ENCODE measurements around the gene ABCA12. TPM values are rescaled to one million over a fixed set of nuclear protein-coding genes. Genes with fewer than 3 reads are reported as not detected.

ABCA12 gene
- total and polyA plus RNA-seq, 2 of the 8 experiments (the other 6 are each of a cell fraction or from before 2014, with no cell fraction given) = not detected

DNA sequence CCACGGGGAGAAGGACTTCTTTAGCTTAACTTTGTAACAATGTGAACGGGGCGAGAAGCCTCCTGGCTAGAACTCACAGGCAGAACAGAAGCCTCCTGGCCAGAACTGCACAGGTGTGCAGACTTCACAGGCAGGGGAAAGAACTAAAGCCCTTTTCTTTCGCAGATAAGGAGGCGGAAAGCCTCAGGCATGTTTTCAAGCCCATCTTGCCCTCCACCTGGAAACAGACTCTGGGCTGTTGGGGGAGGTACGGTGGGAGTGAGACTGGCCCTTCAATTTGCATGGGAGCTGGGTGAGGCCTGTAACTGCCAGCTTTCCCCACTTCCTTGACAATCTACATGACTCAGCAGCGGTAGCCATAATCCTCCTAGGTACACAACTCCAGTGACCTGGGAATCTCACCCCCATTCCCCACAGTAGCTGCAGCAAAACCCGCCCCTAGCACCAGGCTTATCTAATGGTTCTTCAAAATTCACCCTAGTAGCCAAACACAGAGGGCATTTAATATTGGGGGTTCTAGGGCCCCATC is 22.9 kb upstream of the ABCA12 start:
- FAIRE-seq = no peak
- no peak overlapping the region for H3K18ac ChIP-seq (ENCODE audit: extremely low read depth, low read length)
- H2AFZ ChIP-seq (ENCODE audit: low read length) = no peak overlapping the region; the same call in 1 of the 2 replicates
- no peak overlapping the region for H3K56ac ChIP-seq (replicated peaks; ENCODE audit: insufficient read length, low read depth, low read length)
- H3K79me2 ChIP-seq (ENCODE audit: control insufficient read depth in 1 of 2, insufficient read depth in 2 of 2, low read length in 2 of 2) = no peaks in the 10 kb centered on the region
- no peak overlapping the region for H3K4me2 ChIP-seq (ENCODE audit: insufficient read depth in 1 of 2, low read depth in 2 of 2, low read length in 2 of 2)
- no peaks in the 10 kb centered on the region for H4K20me1 ChIP-seq (replicated peaks in 1 of 2; ENCODE audit: control insufficient read depth in 1 of 2, insufficient read depth in 2 of 2, low read length in 2 of 2)
- no peak overlapping the region for H2AK5ac ChIP-seq (ENCODE audit: low read depth, low read length)
- H2BK5ac ChIP-seq (ENCODE audit: low read depth, low read length) = no peak overlapping the region
- ChIA-PET CTCF (ENCODE audit: partially characterized antibody) (interaction anchor here (1.1 to 1.4 kb wide), 2 partner anchors 8 to 16 kb away, joined by 3 read pairs; no protein-coding TSS in a partner anchor), POLR2A (ENCODE audit: partially characterized antibody) (no interaction called here)
- H4K5ac ChIP-seq (ENCODE audit: insufficient read length, low read depth, low read length) = no peak overlapping the region
- H2BK120ac ChIP-seq (replicated peaks; ENCODE audit: low read depth, low read length) = no peak overlapping the region
- no peaks in the 10 kb centered on the region for H3K79me1 ChIP-seq (ENCODE audit: low read depth, low read length)
- H3K27me3 ChIP-seq (replicated peaks in 1 of 4; ENCODE audit: control insufficient read depth in 3 of 4, extremely low read depth in 1 of 4, insufficient read depth in 3 of 4, low read length in 3 of 4) = no peaks in the 10 kb centered on the region
- no peaks in the 10 kb centered on the region for H3K4me1 ChIP-seq (replicated peaks in 1 of 4; ENCODE audit: control insufficient read depth in 3 of 4, insufficient read depth in 4 of 4, low read length in 3 of 4)
- H2BK20ac ChIP-seq (ENCODE audit: low read length) = no peak overlapping the region
- H3K23ac ChIP-seq (ENCODE audit: insufficient read length) = no peak overlapping the region
- WGBS, 2 experiments (ENCODE audit: extremely low coverage in 1 of 2, insufficient coverage in 1 of 2, insufficient read length in 1 of 2, insufficient replicate concordance in 2 of 2, low coverage in 1 of 2, low lambda C conversion rate in 2 of 2, missing lambda C conversion rate in 1 of 2) = 79% methylated on average over 8 of the region's 8 CpGs; no CpG with 5 or more reads in 1 of the 2 experiments
- no peaks in the 10 kb centered on the region for H3K36me3 ChIP-seq (ENCODE audit: control insufficient read depth in 2 of 4, insufficient read depth in 4 of 4, low read length in 3 of 4)
- no peak overlapping the region for H3K27ac ChIP-seq (ENCODE audit: low read depth, low read length)
- no peak overlapping the region for H2BK15ac ChIP-seq (ENCODE audit: low read length)
- peaks cover 0 to 12% of the 10 kb centered on the region in 2 experiments; a peak in 1 of 4 replicates for H3K9me3 ChIP-seq (ENCODE audit: insufficient read depth in 2 of 2, low read depth in 1 of 2, low read length in 1 of 2)
- no peak overlapping the region for H4K91ac ChIP-seq (replicated peaks; ENCODE audit: insufficient read length, low read length)
- no peaks in the 10 kb centered on the region for H3K23me2 ChIP-seq (ENCODE audit: low read depth, low read length)
- H2BK12ac ChIP-seq (ENCODE audit: low read depth, low read length) = no peak overlapping the region
- H3K9ac ChIP-seq (replicated peaks in 1 of 4; ENCODE audit: extremely low read depth in 1 of 4, low read depth in 3 of 4, low read length in 3 of 4) = no peak overlapping the region
- no peak for DNase-seq (ENCODE audit: low read depth in 1 of 2, low spot score in 2 of 2)
- no peak overlapping the region for H4K8ac ChIP-seq (ENCODE audit: extremely low read depth, insufficient read depth, low read length)
- H3K4me3 ChIP-seq (ENCODE audit: extremely low read depth in 1 of 4, insufficient read depth in 2 of 4, low read depth in 3 of 4, low read length in 4 of 4) = no peak overlapping the region
- H3K4ac ChIP-seq (replicated peaks; ENCODE audit: insufficient read length, low read depth, low read length) = no peak overlapping the region
- no peak overlapping the region for H3K14ac ChIP-seq (ENCODE audit: insufficient read length)
- TF ChIP-seq RXRA (IDR thresholded peaks at IDR 0.05; ENCODE audit: insufficient read depth, low read depth, low read length) (no peak), HDAC6 (IDR thresholded peaks at IDR 0.05; ENCODE audit: low read depth, low read length) (no peak), JUND (IDR thresholded peaks at IDR 0.05; ENCODE audit: low read length) (no peak), RAD21 (IDR thresholded peaks at IDR 0.05 in 1 of 2, conservative IDR thresholded peaks at IDR 0.05 in 1 of 2; ENCODE audit: low read depth in 2 of 2, low read length in 2 of 2) (no peak), BRCA1 (IDR thresholded peaks at IDR 0.05; ENCODE audit: low read depth, low read length) (no peak), EZH2 (IDR thresholded peaks at IDR 0.05; ENCODE audit: low read depth, low read length, severe bottlenecking) (no peak), RFX5 (IDR thresholded peaks at IDR 0.05; ENCODE audit: borderline replicate concordance, low read depth, low read length) (no peak)
- TF ChIP-seq, protein P1, sequence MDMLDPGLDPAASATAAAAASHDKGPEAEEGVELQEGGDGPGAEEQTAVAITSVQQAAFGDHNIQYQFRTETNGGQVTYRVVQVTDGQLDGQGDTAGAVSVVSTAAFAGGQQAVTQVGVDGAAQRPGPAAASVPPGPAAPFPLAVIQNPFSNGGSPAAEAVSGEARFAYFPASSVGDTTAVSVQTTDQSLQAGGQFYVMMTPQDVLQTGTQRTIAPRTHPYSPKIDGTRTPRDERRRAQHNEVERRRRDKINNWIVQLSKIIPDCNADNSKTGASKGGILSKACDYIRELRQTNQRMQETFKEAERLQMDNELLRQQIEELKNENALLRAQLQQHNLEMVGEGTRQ (IDR thresholded peaks at IDR 0.05; ENCODE audit: low read length) = no peak
